GM12891 (cell line): ENCODE results near the gene PRRT3.

Experiments used
- PAX5 ChIP-seq: IDR thresholded peaks from 2 replicates; pipeline ENCODE4 v1.6.1; 2011; ENCODE audit warnings: low read length, moderate library complexity, mild to moderate bottlenecking; ENCODE audit not compliant: insufficient read depth, severe bottlenecking
- POLR2A ChIP-seq: IDR thresholded peaks from 2 replicates; pipeline ENCODE4 v1.6.1; 2011; ENCODE audit warnings: low read depth, low read length, control low read depth
- POLR2AphosphoS5 ChIP-seq: IDR thresholded peaks from 2 replicates; pipeline ENCODE4 v1.6.1; 2011; ENCODE audit warnings: low read depth, low read length, control low read depth
- POU2F2 ChIP-seq: IDR thresholded peaks from 2 replicates; pipeline ENCODE4 v1.6.1; 2011; ENCODE audit warnings: low read depth, mild to moderate bottlenecking, control low read depth, low read length, moderate library complexity
- SPI1 ChIP-seq: IDR thresholded peaks from 2 replicates; pipeline ENCODE4 v1.6.1; 2011; ENCODE audit warnings: low read depth, low read length, control low read depth
- TAF1 ChIP-seq: IDR thresholded peaks from 2 replicates; pipeline ENCODE4 v1.6.1; 2011; ENCODE audit warnings: low read depth, low read length, control low read depth

DNA sequence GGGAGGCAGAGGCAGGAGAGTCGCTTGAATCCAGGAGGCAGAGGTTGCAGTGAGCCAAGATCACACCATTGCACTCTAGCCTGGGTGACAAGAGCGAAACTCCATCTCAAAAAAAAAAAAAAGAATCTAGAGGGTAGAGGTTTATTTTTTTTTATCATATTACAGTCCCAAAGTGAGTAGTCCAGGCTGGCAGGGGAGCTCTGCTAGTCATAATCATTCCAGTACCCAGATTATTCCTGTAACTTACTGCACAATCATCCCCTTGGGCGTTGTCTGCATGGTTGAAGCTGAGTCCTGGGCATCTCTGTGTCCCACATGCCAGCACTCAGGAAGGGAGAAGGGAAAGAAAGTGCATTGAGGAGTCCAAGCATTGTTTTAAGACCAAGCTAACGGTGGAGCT is 10.0 kb downstream of the PRRT3 start:
- TF ChIP-seq POLR2A: no peak
- TF ChIP-seq SPI1: no peak
- TF ChIP-seq POLR2AphosphoS5: no peak
- no peak for TF ChIP-seq PAX5
- TF ChIP-seq TAF1: no peak
- TF ChIP-seq POU2F2: no peak
